Activated T-helper 2 cell treated with anti-CD3 and anti-CD28 coated beads, Interferon-gamma antibody, Interleukin-2, Interleukin-4, amounts not matched to agents 10 μg/mL and 5 μg/mL and 100 μg/mL, durations not matched to agents 14 hours and 24 hours and 36 hours (primary cell): ENCODE data around the gene JUN. TPM values are rescaled to one million over a fixed set of nuclear protein-coding genes. Genes with fewer than 3 reads are reported as not detected.

Experiments used
- DNase-seq: peaks from one replicate; pipeline ENCODE4 v3.0.0; 2021; ENCODE audit warnings: low spot score
- H3K27ac Mint-ChIP-seq: one replicate; pipeline ENCODE4 v1.8.0; 2021; ENCODE audit warnings: mixed read lengths
- H3K27me3 Mint-ChIP-seq: one replicate; pipeline ENCODE4 v1.8.0; 2021; ENCODE audit warnings: low read depth, mixed read lengths
- H3K36me3 Mint-ChIP-seq: one replicate; pipeline ENCODE4 v1.8.0; 2021; ENCODE audit warnings: low read depth, mixed read lengths
- H3K4me1 Mint-ChIP-seq: one replicate; pipeline ENCODE4 v1.8.0; 2021; ENCODE audit warnings: low read depth, mixed read lengths
- H3K4me3 Mint-ChIP-seq: one replicate; pipeline ENCODE4 v1.8.0; 2021; ENCODE audit warnings: low read depth, mild to moderate bottlenecking, moderate library complexity, mixed read lengths
- H3K9me3 Mint-ChIP-seq: one replicate; pipeline ENCODE4 v1.8.0; 2021; ENCODE audit warnings: mixed read lengths
- intact Hi-C: fragments of 100-400 bp; cut with micrococcal nuclease; formaldehyde crosslinking; loops from one replicate; pipeline ENCODE4 v1.15.1; 2023
- total RNA-seq: library from RNA; stranded (reverse); gene quantifications from 2 replicates; pipeline ENCODE4 v1.2.3, GENCODE V29; 2022

JUN gene
- total RNA-seq, 1 donor from 2014 or later = 30.2 TPM

GRCh38 chr1:58738876-58739275 lies 45.0 kb downstream of the JUN start:
- H3K9me3 Mint-ChIP-seq = no peaks in the 10 kb centered on the region
- H3K27me3 Mint-ChIP-seq = peaks cover 2% of the 10 kb centered on the region
- intact Hi-C loops = no loop called here
- no peak overlapping the region for H3K4me3 Mint-ChIP-seq
- no peaks in the 10 kb centered on the region for H3K36me3 Mint-ChIP-seq
- DNase-seq = no peak
- H3K4me1 Mint-ChIP-seq = peaks cover 18% of the 10 kb centered on the region
- no peak overlapping the region for H3K27ac Mint-ChIP-seq

DNA sequence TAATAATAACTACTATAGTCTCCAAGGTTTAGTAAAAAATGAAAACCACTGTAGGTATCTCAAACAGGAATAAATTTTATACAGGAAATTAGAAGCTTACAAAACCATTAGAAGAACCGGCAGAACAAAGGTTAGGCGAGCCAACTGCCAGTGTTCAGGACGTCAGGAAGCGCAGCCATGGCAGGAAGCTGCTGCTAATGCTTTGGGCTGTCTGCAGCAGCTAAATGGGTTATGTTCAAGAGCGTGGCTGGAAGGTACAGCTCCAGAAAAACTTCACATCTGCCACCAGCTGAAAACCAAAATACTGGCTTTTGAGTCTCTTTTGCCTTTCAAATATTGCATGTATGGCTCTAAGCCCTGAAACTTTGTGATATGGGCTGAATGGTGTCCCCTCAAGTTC lies 48.3 kb downstream of the JUN start:
- Mint-ChIP-seq H3K4me1 (peaks cover 21% of the 10 kb centered on the region), H3K27me3 (no peaks in the 10 kb centered on the region), H3K9me3 (no peaks in the 10 kb centered on the region), H3K27ac (no peak overlapping the region), H3K4me3 (no peak overlapping the region), H3K36me3 (no peaks in the 10 kb centered on the region)
- intact Hi-C loops = no loop called here
- no peak for DNase-seq

DNA sequence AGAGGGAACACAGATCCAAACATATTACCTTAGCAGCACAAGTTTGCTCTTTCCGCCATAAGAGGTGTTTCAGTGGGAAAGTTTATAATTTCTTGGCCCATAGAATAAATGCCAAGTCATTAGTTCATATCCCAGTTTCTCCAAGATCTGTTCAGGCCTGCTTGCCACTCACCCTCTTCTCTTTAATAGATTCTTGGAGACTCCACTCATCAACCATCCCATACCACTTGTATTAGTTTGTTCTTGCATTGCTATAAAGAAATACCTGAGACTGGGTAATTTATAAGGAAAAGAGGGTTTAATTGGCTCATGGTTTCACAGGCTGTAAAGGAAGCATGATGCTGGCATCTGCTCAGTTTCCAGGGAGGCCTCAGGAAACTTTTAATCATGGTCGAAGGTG lies 49.2 kb downstream of the JUN start:
- no peaks in the 10 kb centered on the region for H3K9me3 Mint-ChIP-seq
- intact Hi-C loops = no loop called here
- no peak overlapping the region for H3K4me3 Mint-ChIP-seq
- DNase-seq = no peak
- H3K27me3 Mint-ChIP-seq = no peaks in the 10 kb centered on the region
- no peak overlapping the region for H3K27ac Mint-ChIP-seq
- H3K36me3 Mint-ChIP-seq = no peaks in the 10 kb centered on the region
- peaks cover 21% of the 10 kb centered on the region for H3K4me1 Mint-ChIP-seq

GRCh38 chr1:58732087-58732775 lies 51.6 kb downstream of the JUN start:
- DNase-seq = no peak
- no peaks in the 10 kb centered on the region for H3K36me3 Mint-ChIP-seq
- H3K4me3 Mint-ChIP-seq = no peak overlapping the region
- no peaks in the 10 kb centered on the region for H3K27me3 Mint-ChIP-seq
- intact Hi-C loops = no loop called here
- no peak overlapping the region for H3K27ac Mint-ChIP-seq
- H3K4me1 Mint-ChIP-seq = peaks cover 26% of the 10 kb centered on the region
- peaks cover 4% of the 10 kb centered on the region for H3K9me3 Mint-ChIP-seq

Other genes starting within 250 kb of the JUN start
- gene OMA1, start 237.3 kb downstream of the JUN start, total RNA-seq = 10.2 and 10.3 TPM in 2 replicates
- gene TACSTD2, start 206.8 kb downstream of the JUN start, total RNA-seq = 0.07 and 0.09 TPM in 2 replicates
- 44.3 and 50.1 TPM in 2 replicates for gene MYSM1, start 84.0 kb downstream of the JUN start, total RNA-seq